ENCODE measurements around the gene UBR3.

DNA sequence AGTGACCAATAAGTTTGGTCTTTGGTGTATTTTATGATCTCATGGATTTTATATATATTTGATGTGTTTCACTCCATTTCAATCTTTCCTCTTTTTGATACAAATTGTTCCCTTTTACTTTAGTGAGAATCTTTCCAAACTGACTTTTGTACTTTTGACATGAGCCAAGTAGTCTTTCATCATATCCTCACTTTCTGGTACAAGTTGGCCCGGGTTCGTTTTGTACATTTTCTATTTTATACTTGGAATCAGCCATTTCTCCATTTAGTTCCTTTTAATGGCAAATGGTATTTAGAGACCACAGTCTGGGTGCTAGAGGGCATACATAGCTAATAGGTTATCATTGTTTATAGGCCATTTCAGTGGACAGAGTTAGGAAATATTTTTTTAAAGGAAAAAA lies 202.8 kb downstream of the UBR3 start:
- TF ChIP-seq, protein P1, sequence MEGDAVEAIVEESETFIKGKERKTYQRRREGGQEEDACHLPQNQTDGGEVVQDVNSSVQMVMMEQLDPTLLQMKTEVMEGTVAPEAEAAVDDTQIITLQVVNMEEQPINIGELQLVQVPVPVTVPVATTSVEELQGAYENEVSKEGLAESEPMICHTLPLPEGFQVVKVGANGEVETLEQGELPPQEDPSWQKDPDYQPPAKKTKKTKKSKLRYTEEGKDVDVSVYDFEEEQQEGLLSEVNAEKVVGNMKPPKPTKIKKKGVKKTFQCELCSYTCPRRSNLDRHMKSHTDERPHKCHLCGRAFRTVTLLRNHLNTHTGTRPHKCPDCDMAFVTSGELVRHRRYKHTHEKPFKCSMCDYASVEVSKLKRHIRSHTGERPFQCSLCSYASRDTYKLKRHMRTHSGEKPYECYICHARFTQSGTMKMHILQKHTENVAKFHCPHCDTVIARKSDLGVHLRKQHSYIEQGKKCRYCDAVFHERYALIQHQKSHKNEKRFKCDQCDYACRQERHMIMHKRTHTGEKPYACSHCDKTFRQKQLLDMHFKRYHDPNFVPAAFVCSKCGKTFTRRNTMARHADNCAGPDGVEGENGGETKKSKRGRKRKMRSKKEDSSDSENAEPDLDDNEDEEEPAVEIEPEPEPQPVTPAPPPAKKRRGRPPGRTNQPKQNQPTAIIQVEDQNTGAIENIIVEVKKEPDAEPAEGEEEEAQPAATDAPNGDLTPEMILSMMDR (IDR thresholded peaks at IDR 0.05; ENCODE audit: low read length), result no peak
- TF ChIP-seq EZH2 (optimal IDR thresholded peaks at IDR 0.05; ENCODE audit: low read depth, low read length), result no peak

All from MM.1S (cell line).